CD14-positive monocyte (primary cell): ENCODE results near the gene TRAPPC11. TPM values are rescaled to one million over a fixed set of nuclear protein-coding genes. Genes with fewer than 3 reads are reported as not detected.

Experiments used
- DNase-seq, 3 donors: peaks; one replicate each; pipeline ENCODE4 v3.0.0-alpha.2; 2011 to 2022
- H2AFZ ChIP-seq: 2 replicates; pipeline ENCODE4 v1.6.0; 2012; ENCODE audit warnings: mild to moderate bottlenecking, low read depth, low read length, inconsistent platforms; ENCODE audit not compliant: insufficient read depth, poor library complexity, severe bottlenecking
- H3K27ac ChIP-seq, 2 donors: 1 replicate in 1 of 2; 2 replicates in 1 of 2; pipeline ENCODE4 v1.5.1; 2012 to 2013; ENCODE audit warnings: low read length in 2 of 2, control low read depth in 1 of 2, inconsistent platforms in 1 of 2, low read depth in 1 of 2, mild to moderate bottlenecking in 1 of 2
- H3K27me3 ChIP-seq, 2 donors: one replicate each; pipeline versions ENCODE4 v1.6.0 to v1.6.1; 2011 to 2013; ENCODE audit warnings: low read length in 2 of 2; ENCODE audit not compliant: control insufficient read depth in 2 of 2, insufficient read depth in 2 of 2
- H3K36me3 ChIP-seq, 2 donors: replicated peaks in 1 of 2; 1 replicate in 1 of 2; 2 replicates in 1 of 2; pipeline versions ENCODE4 v1.5.1 to v1.6.1; 2012 to 2013; ENCODE audit warnings: low read length in 2 of 2, control low read depth in 1 of 2, inconsistent platforms in 1 of 2, mild to moderate bottlenecking in 1 of 2; ENCODE audit not compliant: insufficient read depth in 2 of 2, control insufficient read depth in 1 of 2
- H3K4me1 ChIP-seq, 2 donors: 1 replicate in 1 of 2; 2 replicates in 1 of 2; pipeline versions ENCODE4 v1.5.1 to v1.6.1; 2012 to 2013; ENCODE audit warnings: low read length in 2 of 2, control low read depth in 1 of 2, inconsistent platforms in 1 of 2, mild to moderate bottlenecking in 1 of 2, moderate library complexity in 1 of 2; ENCODE audit not compliant: insufficient read depth in 2 of 2, control insufficient read depth in 1 of 2
- H3K4me2 ChIP-seq: replicated peaks from 2 replicates; pipeline ENCODE3; 2012; ENCODE audit warnings: low read length, moderate library complexity, mild to moderate bottlenecking; ENCODE audit not compliant: poor library complexity, severe bottlenecking; ENCODE audit errors: extremely low read depth
- H3K4me3 ChIP-seq, 3 experiments: fragments of 200-600 bp in 1 of 3; sonication (generic) in 1 of 3; replicated peaks in 1 of 3; 1 replicate in 2 of 3; 2 replicates in 1 of 3; pipeline ENCODE4 v1.5.1; 2011 to 2013; ENCODE audit warnings: low read length in 3 of 3, mild to moderate bottlenecking in 3 of 3, control low read depth in 2 of 3, low read depth in 2 of 3, inconsistent platforms in 1 of 3, moderate library complexity in 1 of 3
- H3K79me2 ChIP-seq: 2 replicates; pipeline ENCODE4 v1.6.0; 2012; ENCODE audit warnings: mild to moderate bottlenecking, control low read depth, inconsistent platforms, low read length, moderate library complexity; ENCODE audit not compliant: insufficient read depth
- H3K9ac ChIP-seq: 2 replicates; pipeline ENCODE4 v1.6.0; 2017; ENCODE audit warnings: low read length, mild to moderate bottlenecking; ENCODE audit not compliant: insufficient read depth, poor library complexity, severe bottlenecking
- H3K9me3 ChIP-seq, 2 donors: replicated peaks in 1 of 2; 1 replicate in 1 of 2; 2 replicates in 1 of 2; pipeline versions ENCODE4 v1.5.1 to v1.6.1; 2012 to 2013; ENCODE audit warnings: low read length in 2 of 2, control low read depth in 1 of 2; ENCODE audit not compliant: control insufficient read depth in 1 of 2, insufficient read depth in 1 of 2
- H4K20me1 ChIP-seq: 2 replicates; pipeline ENCODE4 v1.6.0; 2012; ENCODE audit warnings: mild to moderate bottlenecking, low read length, control low read depth, moderate library complexity; ENCODE audit not compliant: insufficient read depth
- H3K27ac Mint-ChIP-seq, 7 donors: one replicate each; pipeline ENCODE4 v1.8.0; 2020; ENCODE audit warnings: mild to moderate bottlenecking in 7 of 7, mixed read lengths in 7 of 7, moderate library complexity in 6 of 7, inconsistent platforms in 2 of 7
- H3K27me3 Mint-ChIP-seq, 3 donors: one replicate each; pipeline ENCODE4 v1.8.0; 2021 to 2022; ENCODE audit warnings: low read depth in 3 of 3, mild to moderate bottlenecking in 3 of 3, mixed read lengths in 3 of 3, moderate library complexity in 3 of 3, inconsistent platforms in 1 of 3
- H3K36me3 Mint-ChIP-seq, 2 donors: one replicate each; pipeline ENCODE4 v1.8.0; 2020; ENCODE audit warnings: mixed read lengths in 2 of 2, inconsistent platforms in 1 of 2, mild to moderate bottlenecking in 1 of 2
- H3K4me1 Mint-ChIP-seq: one replicate; pipeline ENCODE4 v1.8.0; 2020; ENCODE audit warnings: mild to moderate bottlenecking, mixed read lengths
- H3K4me3 Mint-ChIP-seq, 2 donors: one replicate each; pipeline ENCODE4 v1.8.0; 2020; ENCODE audit warnings: mild to moderate bottlenecking in 2 of 2, mixed read lengths in 2 of 2, moderate library complexity in 1 of 2
- H3K9me3 Mint-ChIP-seq, 7 donors: one replicate each; pipeline ENCODE4 v1.8.0; 2020 to 2022; ENCODE audit warnings: mixed read lengths in 7 of 7, mild to moderate bottlenecking in 6 of 7, moderate library complexity in 6 of 7, inconsistent platforms in 2 of 7
- WGBS: methylation state at CpG from one replicate; pipeline ENCODE4 v1.1.5; 2013; ENCODE audit warnings: missing lambda C conversion rate; ENCODE audit not compliant: insufficient coverage; 5-methylcytosine and 5-hydroxymethylcytosine counted together
- intact Hi-C, 2 donors: fragments of 100-400 bp; cut with micrococcal nuclease; formaldehyde crosslinking; loops; one replicate each; pipeline versions ENCODE4 v1.15.0 to v1.15.1; 2023
- polyA minus RNA-seq: library from RNA; depleted of rRNA, polyadenylated mRNA; stranded (reverse); fragments of >200 nt; gene quantifications from 2 replicates; pipeline ENCODE4 v1.2.3, GENCODE V29; 2012
- polyA plus RNA-seq, 3 donors: library from polyadenylated mRNA; depleted of rRNA in 1 of 3; unstranded in 2 of 3; stranded (reverse) in 1 of 3; fragments of 300-500 nt in 2 of 3; fragments of >200 nt in 1 of 3; fragmentation: Illumina TruSeq in 2 of 3; gene quantifications; 1 replicate in 2 of 3; 2 replicates in 1 of 3; pipeline ENCODE4 v1.2.3, GENCODE V29; 2012 to 2021
- total RNA-seq, 12 experiments: library from RNA in 1 of 12; stranded (reverse) in 1 of 12; fragments of 120-200 nt in 1 of 12; gene quantifications; one replicate each; pipeline ENCODE4 v1.2.4 and lab custom pipeline; 2013 to 2026; ENCODE audit warnings: mixed read lengths in 6 of 12, inconsistent platforms in 1 of 12
- TF ChIP-seq, protein P1 (sequence below): fragments of 200-600 bp; IDR thresholded peaks from one replicate; pipeline ENCODE4 v1.8.0; 2022; ENCODE audit warnings: antibody characterized with exemption, mild to moderate bottlenecking

The TRAPPC11 gene
- total RNA-seq (2013), result 56.2 TPM
- 10 to 100 TPM; 18.4 to 30.7 (median 29.7) TPM for polyA plus RNA-seq
- polyA minus RNA-seq, result 21.3 and 35.0 TPM in 2 replicates
- total RNA-seq (lab: John Stamatoyannopoulos, UW), result 37.9 to 95.8 (median 68.0) reads per million in 11 experiments

DNA sequence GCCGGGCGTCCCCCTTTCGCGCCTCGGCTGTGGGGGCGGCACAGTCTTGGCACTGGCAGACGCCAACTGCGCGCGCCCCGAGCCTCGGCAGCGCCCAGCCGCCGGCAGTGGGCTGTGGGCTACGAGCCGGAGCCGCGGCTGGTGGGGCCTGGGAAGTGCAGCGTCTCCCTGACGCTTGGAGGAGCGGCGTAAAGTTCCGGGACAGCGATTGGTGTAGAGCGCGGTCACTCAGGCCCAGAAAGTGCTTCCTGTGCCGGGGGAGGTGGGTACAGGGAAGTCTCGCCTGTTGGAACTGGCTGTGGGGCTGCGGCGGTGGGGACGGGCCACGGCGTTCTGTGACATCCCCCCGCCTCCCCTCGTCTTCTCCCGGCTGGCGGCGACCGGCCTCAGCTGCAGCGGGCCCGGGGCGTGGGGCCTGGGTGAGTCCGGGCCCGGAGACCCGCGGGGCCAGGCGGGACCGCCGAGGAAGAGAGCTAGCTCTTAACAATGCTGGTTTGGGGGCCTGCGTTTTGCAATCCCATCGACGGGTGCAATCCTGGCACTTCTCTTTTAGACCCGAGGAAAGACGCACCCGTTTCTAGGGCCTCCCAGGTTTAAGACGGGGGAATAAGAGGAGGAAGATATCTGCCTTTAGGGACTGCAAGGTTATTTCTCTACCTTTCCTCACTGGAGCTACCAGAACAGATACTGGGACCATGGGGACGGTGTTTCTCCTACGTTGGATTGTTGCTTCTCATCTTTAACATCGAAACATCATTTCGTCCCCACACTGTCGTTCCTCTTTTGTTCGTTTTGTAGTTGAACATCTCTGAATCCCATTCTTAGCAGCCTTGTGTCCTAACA lies at the start of gene TRAPPC11, which contains the start of gene RWDD4:
TRAPPC11 (plus strand) TSS at position 265 of the 843 bp plus-strand sequence. CDS start 4,575 bp downstream, outside the sequence.
RWDD4 (minus strand) TSS at position 157 of the 843 bp plus-strand sequence. CDS start 233 bp downstream, outside the sequence.
- intact Hi-C loops, result loop anchor here (2.0 to 10.0 kb wide), 4 partner anchors 152 to 564 kb away; partner anchors contain the start of genes ING2 (in 2 of the 2) and WWC2 (in 1 of the 2)
- Histone ChIP-seq H3K4me3 (peak within 1 kb of the TSS; percentile 82 to 98 (median 86)), H3K9ac (peak within 1 kb of the TSS; percentile 96), H2AFZ (peak within 1 kb of the TSS; percentile 98), H3K4me1 (peaks cover 22 to 33% of the 10 kb centered on the region in 2 donors), H3K27me3 (no peaks in the 10 kb centered on the region), H3K36me3 (peaks cover 11 to 29% of the 10 kb centered on the region in 2 donors), H3K79me2 (peaks cover 70% of the 10 kb centered on the region), H3K9me3 (no peaks in the 10 kb centered on the region), H3K4me2 (peak within 1 kb of the TSS; percentile 97), H3K27ac (peak within 1 kb of the TSS; percentile 85 to 94), H4K20me1 (peaks cover 29% of the 10 kb centered on the region)
- Mint-ChIP-seq H3K27me3 (no peaks in the 10 kb centered on the region), H3K27ac (peak within 1 kb of the TSS; percentile 96 to 99 (median 98)), H3K9me3 (no peaks in the 10 kb centered on the region), H3K4me1 (peaks cover 31% of the 10 kb centered on the region), H3K36me3 (peaks cover 14 to 25% of the 10 kb centered on the region in 2 donors), H3K4me3 (peak within 1 kb of the TSS; percentile 96 to 97)
- peak; percentile 96 to 97 (median 97) for DNase-seq
- WGBS, result under 1% methylated on average over 45 of the region's 63 CpGs
- TF ChIP-seq, protein P1, sequence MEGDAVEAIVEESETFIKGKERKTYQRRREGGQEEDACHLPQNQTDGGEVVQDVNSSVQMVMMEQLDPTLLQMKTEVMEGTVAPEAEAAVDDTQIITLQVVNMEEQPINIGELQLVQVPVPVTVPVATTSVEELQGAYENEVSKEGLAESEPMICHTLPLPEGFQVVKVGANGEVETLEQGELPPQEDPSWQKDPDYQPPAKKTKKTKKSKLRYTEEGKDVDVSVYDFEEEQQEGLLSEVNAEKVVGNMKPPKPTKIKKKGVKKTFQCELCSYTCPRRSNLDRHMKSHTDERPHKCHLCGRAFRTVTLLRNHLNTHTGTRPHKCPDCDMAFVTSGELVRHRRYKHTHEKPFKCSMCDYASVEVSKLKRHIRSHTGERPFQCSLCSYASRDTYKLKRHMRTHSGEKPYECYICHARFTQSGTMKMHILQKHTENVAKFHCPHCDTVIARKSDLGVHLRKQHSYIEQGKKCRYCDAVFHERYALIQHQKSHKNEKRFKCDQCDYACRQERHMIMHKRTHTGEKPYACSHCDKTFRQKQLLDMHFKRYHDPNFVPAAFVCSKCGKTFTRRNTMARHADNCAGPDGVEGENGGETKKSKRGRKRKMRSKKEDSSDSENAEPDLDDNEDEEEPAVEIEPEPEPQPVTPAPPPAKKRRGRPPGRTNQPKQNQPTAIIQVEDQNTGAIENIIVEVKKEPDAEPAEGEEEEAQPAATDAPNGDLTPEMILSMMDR, result peak; percentile 19

GRCh38 chr4:183610033-183610432 lies 49.1 kb upstream of the TRAPPC11 start:
- Mint-ChIP-seq H3K9me3 (no peaks in the 10 kb centered on the region), H3K27me3 (peaks cover 0 to 4% (median 3%) of the 10 kb centered on the region in 3 donors), H3K36me3 (no peaks in the 10 kb centered on the region), H3K4me3 (no peak overlapping the region), H3K27ac (no peak overlapping the region), H3K4me1 (no peaks in the 10 kb centered on the region)
- peak in 1 of 3 donors; percentile 7 for DNase-seq
- no peaks in the 10 kb centered on the region for H3K36me3 ChIP-seq
- intact Hi-C loops, result no loop called here
- H2AFZ ChIP-seq, result peak overlapping the region; percentile 26
- no peaks in the 10 kb centered on the region for H3K27me3 ChIP-seq
- TF ChIP-seq, protein P1, result no peak
- 87% methylated on average over 2 of the region's 2 CpGs for WGBS
- no peak overlapping the region for H3K4me2 ChIP-seq
- no peak overlapping the region for H3K4me3 ChIP-seq
- no peaks in the 10 kb centered on the region for H4K20me1 ChIP-seq
- H3K9ac ChIP-seq, result no peak overlapping the region
- H3K79me2 ChIP-seq, result no peaks in the 10 kb centered on the region
- no peaks in the 10 kb centered on the region for H3K4me1 ChIP-seq
- no peak overlapping the region for H3K27ac ChIP-seq
- H3K9me3 ChIP-seq, result no peaks in the 10 kb centered on the region
